HepG2 (cell line): ENCODE measurements around the gene KIF1B. TPM values are rescaled to one million over a fixed set of nuclear protein-coding genes. Genes with fewer than 3 reads are reported as not detected.

Experiments used
- CCAR2 ChIP-seq: fragments of 200-400 bp; formaldehyde crosslinking; optimal IDR thresholded peaks from 2 replicates; pipeline ENCODE3; 2018; ENCODE audit warnings: low read depth, mild to moderate bottlenecking, low read length, moderate library complexity
- GATAD2A ChIP-seq: IDR thresholded peaks from 2 replicates; pipeline ENCODE4 v1.6.1; 2016
- GPN1 ChIP-seq: sonication (generic); formaldehyde crosslinking; IDR thresholded peaks from 2 replicates; pipeline ENCODE4 v1.5.1; 2020; ENCODE audit warnings: missing genetic modification reagents, borderline replicate concordance
- HOXA3 ChIP-seq: sonication (generic); formaldehyde crosslinking; IDR thresholded peaks from 2 replicates; pipeline ENCODE4 v1.5.0; 2020; ENCODE audit warnings: missing genetic modification reagents
- HOXA5 ChIP-seq: sonication (generic); formaldehyde crosslinking; IDR thresholded peaks from 2 replicates; pipeline ENCODE4 v1.4.0; 2020; ENCODE audit warnings: missing genetic modification reagents
- JUN ChIP-seq: sonication (generic); formaldehyde crosslinking; IDR thresholded peaks from 2 replicates; pipeline ENCODE4 v1.4.0; 2020; ENCODE audit warnings: mild to moderate bottlenecking, missing genetic modification reagents
- MYC ChIP-seq: sonication (generic); formaldehyde crosslinking; IDR thresholded peaks from 2 replicates; pipeline ENCODE4 v1.9.0; 2021; ENCODE audit warnings: missing genetic modification reagents, borderline replicate concordance
- NCOA2 ChIP-seq: sonication (generic); formaldehyde crosslinking; IDR thresholded peaks from 2 replicates; pipeline ENCODE4 v1.8.0; 2022; ENCODE audit warnings: inconsistent platforms
- NFATC3 ChIP-seq: sonication (generic); formaldehyde crosslinking; IDR thresholded peaks from 2 replicates; pipeline ENCODE4 v1.5.1; 2020; ENCODE audit warnings: mild to moderate bottlenecking, missing genetic modification reagents
- PITX1 ChIP-seq: sonication (generic); formaldehyde crosslinking; IDR thresholded peaks from 2 replicates; pipeline ENCODE4 v1.5.1; 2020; ENCODE audit warnings: mild to moderate bottlenecking, missing genetic modification reagents
- SALL1 ChIP-seq: sonication (generic); formaldehyde crosslinking; IDR thresholded peaks from 2 replicates; pipeline ENCODE4 v1.8.0; 2022; ENCODE audit warnings: mild to moderate bottlenecking, missing genetic modification reagents
- SIX1 ChIP-seq: sonication (generic); formaldehyde crosslinking; IDR thresholded peaks from 2 replicates; pipeline ENCODE4 v1.4.0; 2020; ENCODE audit warnings: missing genetic modification reagents, borderline replicate concordance
- SOX13 ChIP-seq, 3 experiments: fragments of 450-650 bp in 1 of 3; sonication (generic) in 1 of 3; formaldehyde crosslinking in 1 of 3; IDR thresholded peaks in 2 of 3; conservative IDR thresholded peaks in 1 of 3; 2 replicates each; pipeline versions ENCODE4 v1.5.0 to v1.6.1; 2016 to 2020; ENCODE audit warnings: antibody characterized with exemption in 1 of 3, mild to moderate bottlenecking in 1 of 3, missing compliant biosample characterization in 1 of 3, missing genetic modification reagents in 1 of 3, moderate library complexity in 1 of 3
- SOX5 ChIP-seq: IDR thresholded peaks from 2 replicates; pipeline ENCODE4 v1.6.1; 2016; ENCODE audit warnings: borderline replicate concordance
- THAP11 ChIP-seq: IDR thresholded peaks from 2 replicates; pipeline ENCODE4 v1.6.1; 2016; ENCODE audit warnings: missing biosample characterization, missing genetic modification reagents
- ZFP90 ChIP-seq: sonication (generic); formaldehyde crosslinking; IDR thresholded peaks from 2 replicates; pipeline ENCODE4 v1.8.0; 2022; ENCODE audit warnings: missing genetic modification reagents, mild to moderate bottlenecking, inconsistent platforms, borderline replicate concordance
- ZNF12 ChIP-seq: sonication (generic); formaldehyde crosslinking; IDR thresholded peaks from 2 replicates; pipeline ENCODE4 v1.5.0; 2020; ENCODE audit warnings: missing genetic modification reagents
- ZNF121 ChIP-seq: sonication (generic); formaldehyde crosslinking; IDR thresholded peaks from 2 replicates; pipeline ENCODE4 v1.5.0; 2020; ENCODE audit warnings: mild to moderate bottlenecking, missing genetic modification reagents
- ZNF75D ChIP-seq: sonication (generic); formaldehyde crosslinking; IDR thresholded peaks from 2 replicates; pipeline ENCODE4 v1.8.1; 2023; ENCODE audit warnings: missing genetic modification reagents, mild to moderate bottlenecking, borderline replicate concordance
- ZNF790 ChIP-seq: sonication (generic); formaldehyde crosslinking; IDR thresholded peaks from 2 replicates; pipeline ENCODE4 v1.8.0; 2022; ENCODE audit warnings: missing genetic modification reagents, mild to moderate bottlenecking, borderline replicate concordance
- ZSCAN9 ChIP-seq: IDR thresholded peaks from 2 replicates; pipeline ENCODE4 v1.6.1; 2016; ENCODE audit warnings: borderline replicate concordance
- polyA plus RNA-seq, 8 experiments: library from polyadenylated mRNA; depleted of rRNA in 3 of 8; stranded (reverse) in 7 of 8; unstranded in 1 of 8; fragments of >200 nt; fragmentation: Illumina TruSeq in 4 of 8; extraction: Trizol in 4 of 8; gene quantifications; 2 replicates each; pipeline versions ENCODE4 v1.2.1 to v1.2.3, GENCODE V29; 2011 to 2016; ENCODE audit warnings: low read depth in 4 of 8, missing spikeins in 1 of 8, mixed read lengths in 1 of 8; ENCODE audit not compliant: insufficient read depth in 1 of 8
- total RNA-seq, 5 experiments: library from RNA; depleted of rRNA; stranded (reverse); fragments of >200 nt; fragmentation: Illumina TruSeq; extraction: Trizol; gene quantifications; 2 replicates each; pipeline ENCODE4 v1.2.3, GENCODE V29; 2016; ENCODE audit warnings: low read depth in 1 of 5
- TF ChIP-seq, protein P1 (sequence below): sonication (generic); formaldehyde crosslinking; IDR thresholded peaks from 2 replicates; pipeline ENCODE4 v1.8.1; 2022; ENCODE audit warnings: low read depth, mild to moderate bottlenecking, missing genetic modification reagents
- TF ChIP-seq, protein P2 (sequence below), 2 experiments: fragments of 450-650 bp in 1 of 2; sonication (generic) in 1 of 2; formaldehyde crosslinking; IDR thresholded peaks; 2 replicates each; pipeline versions ENCODE4 v1.5.0 to v1.8.0; 2020 to 2022; ENCODE audit warnings: mild to moderate bottlenecking in 1 of 2, missing genetic modification reagents in 1 of 2
- TF ChIP-seq, protein P3 (sequence below): sonication (generic); formaldehyde crosslinking; IDR thresholded peaks from 2 replicates; pipeline ENCODE4 v1.4.0; 2020; ENCODE audit warnings: missing genetic modification reagents
- TF ChIP-seq, protein P4 (sequence below): sonication (generic); formaldehyde crosslinking; IDR thresholded peaks from 2 replicates; pipeline ENCODE4 v1.4.0; 2020; ENCODE audit warnings: mild to moderate bottlenecking, missing genetic modification reagents

KIF1B gene
- total and polyA plus RNA-seq, 2 of the 13 experiments (the other 11 are each of a cell fraction or from before 2014, with no cell fraction given): 26.7 to 32.5 TPM

DNA sequence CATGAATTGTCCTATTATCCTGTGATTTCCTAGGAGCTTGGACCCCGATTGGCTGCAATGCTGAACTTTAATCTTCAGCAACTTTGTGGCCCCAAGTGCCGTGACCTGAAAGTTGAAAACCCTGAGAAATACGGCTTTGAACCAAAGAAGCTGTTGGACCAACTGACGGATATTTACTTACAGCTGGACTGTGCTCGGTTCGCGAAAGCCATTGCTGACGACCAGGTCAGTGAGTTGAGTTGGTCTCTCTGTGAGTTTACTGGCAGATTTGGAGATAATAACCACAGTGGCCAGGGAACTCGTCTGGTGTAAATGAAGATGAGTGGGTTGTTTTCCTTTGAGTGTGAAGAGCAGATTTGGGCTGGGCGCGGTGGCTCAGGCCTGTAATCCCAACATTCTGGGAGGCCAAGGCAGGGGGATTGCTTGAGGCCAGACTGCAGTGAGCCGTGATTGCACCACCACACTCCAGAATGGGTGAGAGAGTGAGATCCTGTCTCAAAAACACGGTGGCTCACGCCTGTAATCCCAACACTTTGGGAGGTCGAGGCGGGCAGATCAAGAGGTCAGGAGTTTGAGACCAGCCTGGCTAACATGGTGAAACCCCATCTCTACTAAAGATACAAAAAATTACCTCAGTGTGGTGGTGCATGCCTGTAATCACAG is 39.1 kb upstream of the KIF1B start (continued):
- TF ChIP-seq SOX13 (IDR thresholded peaks at IDR 0.05) (no peak), SOX13 (CRISPR knock-in tag; conservative IDR thresholded peaks at IDR 0.05 in 1 of 2, IDR thresholded peaks at IDR 0.05 in 1 of 2) (peak in 1 of 2 experiments; percentile 85; a peak in 2 of 4 replicates), NCOA2 (CRISPR knock-in tag) (peak; percentile 85), PITX1 (CRISPR knock-in tag) (peak; percentile 92), ZNF790 (no peak), ZNF75D (CRISPR knock-in tag) (no peak), SALL1 (CRISPR knock-in tag) (peak; percentile 94), ZSCAN9 (0 out of 2 replicates have a peak, but pooled peaks have one; percentile 63), SOX5 (CRISPR knock-in tag) (peak; percentile 80; the same call in 1 of the 2 replicates), ZFP90 (CRISPR knock-in tag) (peak; percentile 53; the same call in 1 of the 2 replicates), GPN1 (no peak), MYC (peak; percentile 23; the same call in 1 of the 2 replicates), THAP11 (no peak; the same call in none of the 2 replicates), NFATC3 (no peak), SIX1 (CRISPR knock-in tag) (0 out of 2 replicates have a peak, but pooled peaks have one; percentile 42), CCAR2 (no peak), GATAD2A (CRISPR knock-in tag) (peak; percentile 87), HOXA5 (CRISPR knock-in tag) (peak; percentile 66; the same call in 1 of the 2 replicates), ZNF12 (CRISPR knock-in tag) (peak; percentile 66; the same call in 1 of the 2 replicates), HOXA3 (CRISPR knock-in tag) (peak; percentile 90), ZNF121 (CRISPR knock-in tag) (peak; percentile 48; the same call in 1 of the 2 replicates), JUN (CRISPR knock-in tag) (peak; percentile 59; the same call in 1 of the 2 replicates)
- TF ChIP-seq, protein P1, sequence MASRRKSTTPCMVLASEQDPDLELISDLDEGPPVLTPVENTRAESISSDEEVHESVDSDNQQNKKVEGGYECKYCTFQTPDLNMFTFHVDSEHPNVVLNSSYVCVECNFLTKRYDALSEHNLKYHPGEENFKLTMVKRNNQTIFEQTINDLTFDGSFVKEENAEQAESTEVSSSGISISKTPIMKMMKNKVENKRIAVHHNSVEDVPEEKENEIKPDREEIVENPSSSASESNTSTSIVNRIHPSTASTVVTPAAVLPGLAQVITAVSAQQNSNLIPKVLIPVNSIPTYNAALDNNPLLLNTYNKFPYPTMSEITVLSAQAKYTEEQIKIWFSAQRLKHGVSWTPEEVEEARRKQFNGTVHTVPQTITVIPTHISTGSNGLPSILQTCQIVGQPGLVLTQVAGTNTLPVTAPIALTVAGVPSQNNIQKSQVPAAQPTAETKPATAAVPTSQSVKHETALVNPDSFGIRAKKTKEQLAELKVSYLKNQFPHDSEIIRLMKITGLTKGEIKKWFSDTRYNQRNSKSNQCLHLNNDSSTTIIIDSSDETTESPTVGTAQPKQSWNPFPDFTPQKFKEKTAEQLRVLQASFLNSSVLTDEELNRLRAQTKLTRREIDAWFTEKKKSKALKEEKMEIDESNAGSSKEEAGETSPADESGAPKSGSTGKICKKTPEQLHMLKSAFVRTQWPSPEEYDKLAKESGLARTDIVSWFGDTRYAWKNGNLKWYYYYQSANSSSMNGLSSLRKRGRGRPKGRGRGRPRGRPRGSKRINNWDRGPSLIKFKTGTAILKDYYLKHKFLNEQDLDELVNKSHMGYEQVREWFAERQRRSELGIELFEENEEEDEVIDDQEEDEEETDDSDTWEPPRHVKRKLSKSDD (CRISPR knock-in tag): peak; percentile 37; the same call in 1 of the 2 replicates
- TF ChIP-seq, protein P2, sequence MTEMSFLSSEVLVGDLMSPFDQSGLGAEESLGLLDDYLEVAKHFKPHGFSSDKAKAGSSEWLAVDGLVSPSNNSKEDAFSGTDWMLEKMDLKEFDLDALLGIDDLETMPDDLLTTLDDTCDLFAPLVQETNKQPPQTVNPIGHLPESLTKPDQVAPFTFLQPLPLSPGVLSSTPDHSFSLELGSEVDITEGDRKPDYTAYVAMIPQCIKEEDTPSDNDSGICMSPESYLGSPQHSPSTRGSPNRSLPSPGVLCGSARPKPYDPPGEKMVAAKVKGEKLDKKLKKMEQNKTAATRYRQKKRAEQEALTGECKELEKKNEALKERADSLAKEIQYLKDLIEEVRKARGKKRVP (CRISPR knock-in tag; IDR thresholded peaks at IDR 0.05): peak in 1 of 2 experiments; percentile 72; a peak in 2 of 4 replicates
- TF ChIP-seq, protein P3, sequence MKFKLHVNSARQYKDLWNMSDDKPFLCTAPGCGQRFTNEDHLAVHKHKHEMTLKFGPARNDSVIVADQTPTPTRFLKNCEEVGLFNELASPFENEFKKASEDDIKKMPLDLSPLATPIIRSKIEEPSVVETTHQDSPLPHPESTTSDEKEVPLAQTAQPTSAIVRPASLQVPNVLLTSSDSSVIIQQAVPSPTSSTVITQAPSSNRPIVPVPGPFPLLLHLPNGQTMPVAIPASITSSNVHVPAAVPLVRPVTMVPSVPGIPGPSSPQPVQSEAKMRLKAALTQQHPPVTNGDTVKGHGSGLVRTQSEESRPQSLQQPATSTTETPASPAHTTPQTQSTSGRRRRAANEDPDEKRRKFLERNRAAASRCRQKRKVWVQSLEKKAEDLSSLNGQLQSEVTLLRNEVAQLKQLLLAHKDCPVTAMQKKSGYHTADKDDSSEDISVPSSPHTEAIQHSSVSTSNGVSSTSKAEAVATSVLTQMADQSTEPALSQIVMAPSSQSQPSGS (CRISPR knock-in tag): peak; percentile 45; the same call in 1 of the 2 replicates
- TF ChIP-seq, protein P4, sequence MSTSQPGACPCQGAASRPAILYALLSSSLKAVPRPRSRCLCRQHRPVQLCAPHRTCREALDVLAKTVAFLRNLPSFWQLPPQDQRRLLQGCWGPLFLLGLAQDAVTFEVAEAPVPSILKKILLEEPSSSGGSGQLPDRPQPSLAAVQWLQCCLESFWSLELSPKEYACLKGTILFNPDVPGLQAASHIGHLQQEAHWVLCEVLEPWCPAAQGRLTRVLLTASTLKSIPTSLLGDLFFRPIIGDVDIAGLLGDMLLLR: 0 out of 2 replicates have a peak, but pooled peaks have one; percentile 39
